ENCODE measurements around the gene C15orf39. TPM values are rescaled to one million over a fixed set of nuclear protein-coding genes. Genes with fewer than 3 reads are reported as not detected.
"Not testable (repeated sequence)": the region's sequence is repeated elsewhere in the genome, so short reads cannot be mapped to it uniquely, and the experiment has no call there.

The C15orf39 gene
- total RNA-seq, 1 experiment from 2014 or later: 28.9 TPM

DNA sequence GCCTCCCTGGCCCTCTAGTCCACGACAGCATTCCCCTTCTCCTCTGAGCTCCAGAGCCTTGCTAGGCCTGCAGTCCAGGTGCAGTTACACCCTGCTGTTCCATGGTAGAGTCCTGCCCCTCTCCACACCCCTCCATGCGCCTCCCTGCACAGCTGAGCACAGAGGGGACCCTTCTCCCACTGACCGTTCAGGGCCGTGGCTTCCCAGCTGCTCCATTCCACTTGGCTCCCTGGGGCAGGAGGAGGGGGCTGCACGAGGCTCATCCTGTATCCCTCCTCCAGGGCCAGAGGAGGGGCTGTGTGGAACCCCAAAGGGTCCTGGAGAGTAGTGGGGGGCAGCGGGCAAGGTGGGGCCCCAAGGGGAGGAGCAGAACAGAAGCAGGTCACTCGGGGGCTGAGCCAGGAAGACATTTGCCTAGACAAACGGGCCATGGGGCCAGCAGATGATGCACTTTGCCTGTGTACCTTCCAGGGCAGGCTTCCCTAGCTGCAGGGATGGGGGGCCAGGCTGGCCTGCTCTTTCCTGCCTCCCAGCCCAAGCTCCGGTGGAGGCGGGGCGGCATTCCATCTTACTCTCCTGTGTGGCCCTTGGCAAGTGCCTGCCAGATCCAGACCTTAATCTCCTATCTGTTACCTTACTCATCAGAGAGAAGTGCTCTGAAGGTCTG, 35.8 kb downstream of the C15orf39 start:
- H3K27me3 ChIP-seq (replicated peaks; ENCODE audit: insufficient read depth, low read depth, low read length, poor library complexity): peaks cover 9% of the 10 kb centered on the region
- H3K9me3 ChIP-seq (ENCODE audit: low read depth, low read length, poor library complexity, severe bottlenecking): no peaks in the 10 kb centered on the region
- H3K4me3 ChIP-seq (ENCODE audit: low read depth, low read length, poor library complexity, severe bottlenecking): no peak overlapping the region
- no peaks in the 10 kb centered on the region for H3K4me1 ChIP-seq (ENCODE audit: insufficient read depth, low read length, poor library complexity, severe bottlenecking)
- H3K27ac ChIP-seq (ENCODE audit: low read depth, low read length, poor library complexity, severe bottlenecking): no peak overlapping the region
- no TSS peak for BruUV-seq (replicated peaks)
- intact Hi-C loops (cut with micrococcal nuclease; ENCODE audit: unreplicated experiment): no loop called here
- TF ChIP-seq, protein P1, sequence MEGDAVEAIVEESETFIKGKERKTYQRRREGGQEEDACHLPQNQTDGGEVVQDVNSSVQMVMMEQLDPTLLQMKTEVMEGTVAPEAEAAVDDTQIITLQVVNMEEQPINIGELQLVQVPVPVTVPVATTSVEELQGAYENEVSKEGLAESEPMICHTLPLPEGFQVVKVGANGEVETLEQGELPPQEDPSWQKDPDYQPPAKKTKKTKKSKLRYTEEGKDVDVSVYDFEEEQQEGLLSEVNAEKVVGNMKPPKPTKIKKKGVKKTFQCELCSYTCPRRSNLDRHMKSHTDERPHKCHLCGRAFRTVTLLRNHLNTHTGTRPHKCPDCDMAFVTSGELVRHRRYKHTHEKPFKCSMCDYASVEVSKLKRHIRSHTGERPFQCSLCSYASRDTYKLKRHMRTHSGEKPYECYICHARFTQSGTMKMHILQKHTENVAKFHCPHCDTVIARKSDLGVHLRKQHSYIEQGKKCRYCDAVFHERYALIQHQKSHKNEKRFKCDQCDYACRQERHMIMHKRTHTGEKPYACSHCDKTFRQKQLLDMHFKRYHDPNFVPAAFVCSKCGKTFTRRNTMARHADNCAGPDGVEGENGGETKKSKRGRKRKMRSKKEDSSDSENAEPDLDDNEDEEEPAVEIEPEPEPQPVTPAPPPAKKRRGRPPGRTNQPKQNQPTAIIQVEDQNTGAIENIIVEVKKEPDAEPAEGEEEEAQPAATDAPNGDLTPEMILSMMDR (conservative IDR thresholded peaks at IDR 0.05; ENCODE audit: low read depth, low read length): no peak
- TF ChIP-seq EZH2 (IDR thresholded peaks at IDR 0.05; ENCODE audit: borderline replicate concordance, low read depth, low read length, poor library complexity, severe bottlenecking): no peak
- ChIA-PET CTCF (no interaction called here), POLR2A (ENCODE audit: low non-redundant PET) (no interaction called here)
- no peak for DNase-seq (ENCODE audit: low spot score)
- no peaks in the 10 kb centered on the region for H3K36me3 ChIP-seq (ENCODE audit: insufficient read depth, low read length, poor library complexity, severe bottlenecking)

DNA sequence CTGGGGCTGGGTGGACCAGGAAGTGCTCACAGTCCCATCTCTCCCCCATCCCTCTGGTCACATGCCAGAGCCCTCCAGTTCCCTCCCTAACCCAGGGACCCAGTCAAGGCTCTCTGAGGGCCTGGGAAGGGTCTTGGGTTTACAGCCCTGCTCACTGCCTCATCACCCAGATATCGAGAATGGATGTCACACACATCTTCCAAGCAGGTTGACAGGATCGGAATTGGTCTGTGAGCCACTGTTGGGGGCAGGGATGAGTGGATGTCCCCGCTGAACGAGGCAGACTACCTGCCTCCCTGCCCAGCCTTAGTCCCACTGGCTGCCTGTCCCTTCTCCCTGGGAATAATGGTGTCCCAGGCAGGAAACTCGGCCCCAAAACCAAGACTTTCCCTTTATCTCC, 36.5 kb downstream of the C15orf39 start:
- TF ChIP-seq, protein P1 (conservative IDR thresholded peaks at IDR 0.05; ENCODE audit: low read depth, low read length): no peak
- no peak for DNase-seq (ENCODE audit: low spot score)
- Histone ChIP-seq H3K27me3 (replicated peaks; ENCODE audit: insufficient read depth, low read depth, low read length, poor library complexity) (peaks cover 7% of the 10 kb centered on the region), H3K36me3 (ENCODE audit: insufficient read depth, low read length, poor library complexity, severe bottlenecking) (no peaks in the 10 kb centered on the region), H3K9me3 (ENCODE audit: low read depth, low read length, poor library complexity, severe bottlenecking) (no peaks in the 10 kb centered on the region), H3K4me3 (ENCODE audit: low read depth, low read length, poor library complexity, severe bottlenecking) (no peak overlapping the region), H3K27ac (ENCODE audit: low read depth, low read length, poor library complexity, severe bottlenecking) (no peak overlapping the region), H3K4me1 (ENCODE audit: insufficient read depth, low read length, poor library complexity, severe bottlenecking) (no peaks in the 10 kb centered on the region)
- intact Hi-C loops (cut with micrococcal nuclease; ENCODE audit: unreplicated experiment): no loop called here
- BruUV-seq (replicated peaks): no TSS peak
- ChIA-PET CTCF (no interaction called here), POLR2A (ENCODE audit: low non-redundant PET) (no interaction called here)

DNA sequence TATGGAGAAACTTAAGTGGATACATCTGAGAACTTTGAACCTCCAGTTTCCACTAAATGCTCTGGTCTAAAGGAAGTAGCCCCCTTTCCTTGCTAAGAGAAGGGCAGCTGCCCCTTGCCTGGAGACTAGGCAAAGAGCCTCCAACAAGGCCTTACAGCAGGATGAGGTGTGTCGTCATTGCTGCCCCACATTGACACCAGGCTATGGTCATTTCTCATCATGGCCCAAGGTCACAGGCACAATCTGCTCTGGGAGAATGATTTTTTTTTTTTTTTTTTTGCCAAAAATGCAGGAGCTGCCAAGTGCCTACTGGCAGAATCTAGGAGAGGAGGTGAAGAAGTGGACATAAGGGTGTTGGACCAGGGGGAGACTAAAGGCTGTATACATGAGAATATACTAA, 44.1 kb downstream of the C15orf39 start:
- H3K27ac ChIP-seq (ENCODE audit: low read depth, low read length, poor library complexity, severe bottlenecking); intact Hi-C loops (cut with micrococcal nuclease; ENCODE audit: unreplicated experiment); DNase-seq (ENCODE audit: low spot score); CTCF ChIA-PET; H3K4me3 ChIP-seq (ENCODE audit: low read depth, low read length, poor library complexity, severe bottlenecking); H3K4me1 ChIP-seq (ENCODE audit: insufficient read depth, low read length, poor library complexity, severe bottlenecking); H3K9me3 ChIP-seq (ENCODE audit: low read depth, low read length, poor library complexity, severe bottlenecking); BruUV-seq (replicated peaks); H3K27me3 ChIP-seq (replicated peaks; ENCODE audit: insufficient read depth, low read depth, low read length, poor library complexity); POLR2A ChIA-PET (ENCODE audit: low non-redundant PET); H3K36me3 ChIP-seq (ENCODE audit: insufficient read depth, low read length, poor library complexity, severe bottlenecking): not testable (repeated sequence)

DNA sequence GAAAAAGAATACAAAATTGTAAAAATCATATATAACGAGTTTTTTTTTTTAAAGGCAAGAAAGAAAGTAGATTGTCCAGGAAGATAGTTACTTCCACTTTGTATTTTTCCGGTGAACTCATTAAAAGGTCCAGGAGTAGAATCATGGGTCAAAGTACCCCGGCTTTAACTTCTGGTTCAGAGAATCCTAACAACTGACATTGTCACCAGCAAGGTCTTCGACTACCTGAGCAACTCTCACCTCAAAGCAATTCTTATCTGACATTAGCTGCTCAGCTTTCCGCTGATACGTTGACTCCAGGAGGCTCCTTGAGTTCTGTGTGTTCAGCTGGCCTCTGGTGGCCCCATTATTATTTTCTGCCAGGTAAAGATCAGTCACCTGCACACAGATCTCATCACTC, 47.3 kb downstream of the C15orf39 start:
- BruUV-seq (replicated peaks); intact Hi-C loops (cut with micrococcal nuclease; ENCODE audit: unreplicated experiment); CTCF ChIA-PET; H3K4me1 ChIP-seq (ENCODE audit: insufficient read depth, low read length, poor library complexity, severe bottlenecking); H3K4me3 ChIP-seq (ENCODE audit: low read depth, low read length, poor library complexity, severe bottlenecking); POLR2A ChIA-PET (ENCODE audit: low non-redundant PET); H3K36me3 ChIP-seq (ENCODE audit: insufficient read depth, low read length, poor library complexity, severe bottlenecking); H3K27me3 ChIP-seq (replicated peaks; ENCODE audit: insufficient read depth, low read depth, low read length, poor library complexity); DNase-seq (ENCODE audit: low spot score); H3K27ac ChIP-seq (ENCODE audit: low read depth, low read length, poor library complexity, severe bottlenecking); H3K9me3 ChIP-seq (ENCODE audit: low read depth, low read length, poor library complexity, severe bottlenecking): not testable (repeated sequence)
